WTC11 (cell line): Measurements from ENCODE around the gene SHC3. TPM values are rescaled to one million over a fixed set of nuclear protein-coding genes. Genes with fewer than 3 reads are reported as not detected.

ENCODE experiments used
- ATAC-seq: fragments of 200-7000 bp; cut with Tn5 transposase; 2 replicates; pipeline ENCODE4 v1.10.0; 2021; ENCODE audit warnings: mild to moderate bottlenecking, moderate library complexity
- CTCF ChIA-PET: fragments of 300-600 bp; sonication (Branson Sonifier 250); formaldehyde crosslinking; loops from one replicate; lab custom pipeline; 2021; ENCODE audit warnings: antibody characterized with exemption; lab: Charles Lee
- POLR2A ChIA-PET: fragments of 350-600 bp; sonication (Branson Sonifier 250); formaldehyde crosslinking; loops from one replicate; lab custom pipeline; 2021; ENCODE audit warnings: antibody characterized with exemption; lab: Charles Lee
- DNase-seq: peaks from one replicate; pipeline ENCODE4 v3.0.0; 2021; ENCODE audit warnings: low spot score
- H3K27ac Mint-ChIP-seq: 2 replicates; pipeline ENCODE4 v1.8.0; 2021; ENCODE audit warnings: mixed read lengths
- H3K27me3 Mint-ChIP-seq: 2 replicates; pipeline ENCODE4 v1.8.0; 2021; ENCODE audit warnings: low read depth, mild to moderate bottlenecking, moderate library complexity, mixed read lengths
- H3K36me3 Mint-ChIP-seq: 2 replicates; pipeline ENCODE4 v1.8.0; 2021; ENCODE audit warnings: mixed read lengths
- H3K4me1 Mint-ChIP-seq: 2 replicates; pipeline ENCODE4 v1.8.0; 2022; ENCODE audit warnings: mixed read lengths
- H3K4me3 Mint-ChIP-seq: 2 replicates; pipeline ENCODE4 v1.8.0; 2021; ENCODE audit warnings: mild to moderate bottlenecking, moderate library complexity, mixed read lengths
- H3K9me3 Mint-ChIP-seq: 2 replicates; pipeline ENCODE4 v1.8.0; 2021; ENCODE audit warnings: mixed read lengths
- CBFB ChIP-seq: sonication (generic); formaldehyde crosslinking; IDR thresholded peaks from 2 replicates; pipeline ENCODE4 v1.8.1; 2022; ENCODE audit warnings: mild to moderate bottlenecking, low read depth, missing genetic modification reagents
- ELF4 ChIP-seq: sonication (generic); formaldehyde crosslinking; IDR thresholded peaks from 2 replicates; pipeline ENCODE4 v1.8.1; 2022; ENCODE audit warnings: low read depth, mild to moderate bottlenecking, moderate library complexity, missing genetic modification reagents
- ESRRA ChIP-seq: sonication (generic); formaldehyde crosslinking; IDR thresholded peaks from 2 replicates; pipeline ENCODE4 v1.8.1; 2022; ENCODE audit warnings: mild to moderate bottlenecking, missing genetic modification reagents, borderline replicate concordance
- ETV6 ChIP-seq: sonication (generic); formaldehyde crosslinking; IDR thresholded peaks from 2 replicates; pipeline ENCODE4 v1.8.1; 2022; ENCODE audit warnings: mild to moderate bottlenecking, missing genetic modification reagents
- MYBL2 ChIP-seq: sonication (generic); formaldehyde crosslinking; IDR thresholded peaks from 2 replicates; pipeline ENCODE4 v1.8.1; 2023; ENCODE audit warnings: mild to moderate bottlenecking, moderate library complexity, missing genetic modification reagents
- NFATC4 ChIP-seq: fragments of 250-450 bp; sonication (Bioruptor Pico); IDR thresholded peaks from 2 replicates; pipeline ENCODE4 v1.9.0; 2021; ENCODE audit warnings: mild to moderate bottlenecking
- NFYB ChIP-seq: sonication (generic); formaldehyde crosslinking; conservative IDR thresholded peaks from 2 replicates; pipeline ENCODE4 v1.8.0; 2022; ENCODE audit warnings: low read depth, missing genetic modification reagents
- NR2C2 ChIP-seq: sonication (generic); formaldehyde crosslinking; IDR thresholded peaks from 2 replicates; pipeline ENCODE4 v1.8.0; 2022; ENCODE audit warnings: mild to moderate bottlenecking, missing genetic modification reagents
- OVOL2 ChIP-seq: fragments of 250-450 bp; sonication (Bioruptor Pico); IDR thresholded peaks from 2 replicates; pipeline ENCODE4 v1.9.0; 2021; ENCODE audit warnings: mild to moderate bottlenecking, borderline replicate concordance
- SOX15 ChIP-seq: fragments of 250-450 bp; sonication (Bioruptor Pico); IDR thresholded peaks from 2 replicates; pipeline ENCODE4 v1.9.0; 2021; ENCODE audit warnings: mild to moderate bottlenecking
- SP1 ChIP-seq: sonication (generic); formaldehyde crosslinking; conservative IDR thresholded peaks from 2 replicates; pipeline ENCODE4 v1.8.1; 2022; ENCODE audit warnings: missing genetic modification reagents
- TEAD1 ChIP-seq: sonication (generic); formaldehyde crosslinking; IDR thresholded peaks from 2 replicates; pipeline ENCODE4 v1.8.0; 2022; ENCODE audit warnings: mild to moderate bottlenecking, missing genetic modification reagents
- TEAD4 ChIP-seq: sonication (generic); formaldehyde crosslinking; IDR thresholded peaks from 2 replicates; pipeline ENCODE4 v1.8.0; 2022; ENCODE audit warnings: mild to moderate bottlenecking, missing genetic modification reagents
- TP53 ChIP-seq: sonication (generic); formaldehyde crosslinking; IDR thresholded peaks from 2 replicates; pipeline ENCODE4 v1.8.1; 2023; ENCODE audit warnings: mild to moderate bottlenecking, missing genetic modification reagents
- ZNF121 ChIP-seq: sonication (generic); formaldehyde crosslinking; IDR thresholded peaks from 2 replicates; pipeline ENCODE4 v1.8.0; 2023; ENCODE audit warnings: missing genetic modification reagents
- ZNF219 ChIP-seq: sonication (generic); formaldehyde crosslinking; IDR thresholded peaks from 2 replicates; pipeline ENCODE4 v1.8.0; 2023; ENCODE audit warnings: missing genetic modification reagents, mild to moderate bottlenecking, borderline replicate concordance
- ZNF232 ChIP-seq: sonication (generic); formaldehyde crosslinking; IDR thresholded peaks from 2 replicates; pipeline ENCODE4 v1.8.0; 2022; ENCODE audit warnings: mild to moderate bottlenecking, missing genetic modification reagents
- total RNA-seq: library from RNA; stranded (reverse); gene quantifications from 3 replicates; pipeline ENCODE4 v1.2.3, GENCODE V29; 2021
- TF ChIP-seq, protein P1 (sequence below): sonication (generic); formaldehyde crosslinking; IDR thresholded peaks from 2 replicates; pipeline ENCODE4 v1.8.0; 2023; ENCODE audit warnings: missing genetic modification reagents, mild to moderate bottlenecking, borderline replicate concordance
- TF ChIP-seq, protein P2 (sequence below): sonication (generic); formaldehyde crosslinking; IDR thresholded peaks from 2 replicates; pipeline ENCODE4 v1.8.1; 2022; ENCODE audit warnings: low read depth, mild to moderate bottlenecking, moderate library complexity, missing genetic modification reagents, borderline replicate concordance
- TF ChIP-seq, protein P3 (sequence below): sonication (generic); formaldehyde crosslinking; IDR thresholded peaks from 2 replicates; pipeline ENCODE4 v1.8.1; 2022; ENCODE audit warnings: low read depth, missing genetic modification reagents, borderline replicate concordance
- TF ChIP-seq, protein P4 (sequence below): sonication (generic); formaldehyde crosslinking; IDR thresholded peaks from 2 replicates; pipeline ENCODE4 v1.8.1; 2022; ENCODE audit warnings: mild to moderate bottlenecking, missing genetic modification reagents, moderate library complexity, borderline replicate concordance
- TF ChIP-seq, protein P5 (sequence below): sonication (generic); formaldehyde crosslinking; conservative IDR thresholded peaks from 2 replicates; pipeline ENCODE4 v1.8.1; 2023; ENCODE audit warnings: mild to moderate bottlenecking, low read depth, missing genetic modification reagents, moderate library complexity
- TF ChIP-seq, protein P6 (sequence below): sonication (generic); formaldehyde crosslinking; IDR thresholded peaks from 2 replicates; pipeline ENCODE4 v1.8.1; 2023; ENCODE audit warnings: mild to moderate bottlenecking, missing genetic modification reagents, moderate library complexity
- TF ChIP-seq, protein P7 (sequence below): sonication (generic); formaldehyde crosslinking; IDR thresholded peaks from 2 replicates; pipeline ENCODE4 v1.8.0; 2022; ENCODE audit warnings: mild to moderate bottlenecking, missing genetic modification reagents

Gene SHC3
- total RNA-seq, 1 experiment from 2014 or later = 4.9 TPM

DNA sequence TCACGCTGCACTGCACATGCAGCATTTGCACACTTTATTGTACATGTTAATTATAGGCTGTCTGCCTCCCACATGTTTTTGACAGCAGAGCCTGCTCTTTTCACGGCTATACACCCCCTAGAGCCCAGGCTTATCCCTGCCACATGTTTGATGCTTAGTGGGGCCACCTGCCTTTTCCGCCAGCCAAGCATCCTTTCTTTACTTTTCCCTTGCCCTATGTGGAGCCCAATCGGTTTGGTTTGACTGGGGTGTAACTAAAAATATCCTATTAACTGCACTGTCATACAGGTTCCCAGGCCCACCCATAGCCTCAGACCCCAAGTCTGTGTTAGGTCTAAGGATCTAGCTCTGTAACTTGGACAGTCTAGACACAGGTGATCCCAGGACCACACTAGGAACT is 206.2 kb downstream of the SHC3 start:
- POLR2A ChIA-PET = no interaction called here
- no peaks in the 10 kb centered on the region for H3K36me3 Mint-ChIP-seq
- TF ChIP-seq TEAD1 (CRISPR knock-in tag) = no peak
- no peak for TF ChIP-seq NR2C2 (CRISPR knock-in tag)
- no peak for TF ChIP-seq TEAD4 (CRISPR knock-in tag)
- no peak for TF ChIP-seq ZNF219 (CRISPR knock-in tag)
- no peak for TF ChIP-seq SOX15 (CRISPR knock-in tag)
- no peak for TF ChIP-seq CBFB (CRISPR knock-in tag)
- no peak for TF ChIP-seq ELF4 (CRISPR knock-in tag)
- TF ChIP-seq MYBL2 (CRISPR knock-in tag) = no peak
- no peak for TF ChIP-seq ESRRA (CRISPR knock-in tag)
- TF ChIP-seq SP1 (CRISPR knock-in tag) = no peak
- TF ChIP-seq ZNF121 (CRISPR knock-in tag) = no peak
- no peak for TF ChIP-seq ZNF232 (CRISPR knock-in tag)
- TF ChIP-seq NFYB (CRISPR knock-in tag) = no peak
- TF ChIP-seq, protein P1, sequence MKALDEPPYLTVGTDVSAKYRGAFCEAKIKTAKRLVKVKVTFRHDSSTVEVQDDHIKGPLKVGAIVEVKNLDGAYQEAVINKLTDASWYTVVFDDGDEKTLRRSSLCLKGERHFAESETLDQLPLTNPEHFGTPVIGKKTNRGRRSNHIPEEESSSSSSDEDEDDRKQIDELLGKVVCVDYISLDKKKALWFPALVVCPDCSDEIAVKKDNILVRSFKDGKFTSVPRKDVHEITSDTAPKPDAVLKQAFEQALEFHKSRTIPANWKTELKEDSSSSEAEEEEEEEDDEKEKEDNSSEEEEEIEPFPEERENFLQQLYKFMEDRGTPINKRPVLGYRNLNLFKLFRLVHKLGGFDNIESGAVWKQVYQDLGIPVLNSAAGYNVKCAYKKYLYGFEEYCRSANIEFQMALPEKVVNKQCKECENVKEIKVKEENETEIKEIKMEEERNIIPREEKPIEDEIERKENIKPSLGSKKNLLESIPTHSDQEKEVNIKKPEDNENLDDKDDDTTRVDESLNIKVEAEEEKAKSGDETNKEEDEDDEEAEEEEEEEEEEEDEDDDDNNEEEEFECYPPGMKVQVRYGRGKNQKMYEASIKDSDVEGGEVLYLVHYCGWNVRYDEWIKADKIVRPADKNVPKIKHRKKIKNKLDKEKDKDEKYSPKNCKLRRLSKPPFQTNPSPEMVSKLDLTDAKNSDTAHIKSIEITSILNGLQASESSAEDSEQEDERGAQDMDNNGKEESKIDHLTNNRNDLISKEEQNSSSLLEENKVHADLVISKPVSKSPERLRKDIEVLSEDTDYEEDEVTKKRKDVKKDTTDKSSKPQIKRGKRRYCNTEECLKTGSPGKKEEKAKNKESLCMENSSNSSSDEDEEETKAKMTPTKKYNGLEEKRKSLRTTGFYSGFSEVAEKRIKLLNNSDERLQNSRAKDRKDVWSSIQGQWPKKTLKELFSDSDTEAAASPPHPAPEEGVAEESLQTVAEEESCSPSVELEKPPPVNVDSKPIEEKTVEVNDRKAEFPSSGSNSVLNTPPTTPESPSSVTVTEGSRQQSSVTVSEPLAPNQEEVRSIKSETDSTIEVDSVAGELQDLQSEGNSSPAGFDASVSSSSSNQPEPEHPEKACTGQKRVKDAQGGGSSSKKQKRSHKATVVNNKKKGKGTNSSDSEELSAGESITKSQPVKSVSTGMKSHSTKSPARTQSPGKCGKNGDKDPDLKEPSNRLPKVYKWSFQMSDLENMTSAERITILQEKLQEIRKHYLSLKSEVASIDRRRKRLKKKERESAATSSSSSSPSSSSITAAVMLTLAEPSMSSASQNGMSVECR (CRISPR knock-in tag) = no peak
- TF ChIP-seq, protein P2, sequence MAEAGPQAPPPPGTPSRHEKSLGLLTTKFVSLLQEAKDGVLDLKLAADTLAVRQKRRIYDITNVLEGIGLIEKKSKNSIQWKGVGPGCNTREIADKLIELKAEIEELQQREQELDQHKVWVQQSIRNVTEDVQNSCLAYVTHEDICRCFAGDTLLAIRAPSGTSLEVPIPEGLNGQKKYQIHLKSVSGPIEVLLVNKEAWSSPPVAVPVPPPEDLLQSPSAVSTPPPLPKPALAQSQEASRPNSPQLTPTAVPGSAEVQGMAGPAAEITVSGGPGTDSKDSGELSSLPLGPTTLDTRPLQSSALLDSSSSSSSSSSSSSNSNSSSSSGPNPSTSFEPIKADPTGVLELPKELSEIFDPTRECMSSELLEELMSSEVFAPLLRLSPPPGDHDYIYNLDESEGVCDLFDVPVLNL (CRISPR knock-in tag) = no peak
- TF ChIP-seq, all 79 proteins: peak for 0
- no peak overlapping the region for H3K27ac Mint-ChIP-seq
- H3K27me3 Mint-ChIP-seq = no peaks in the 10 kb centered on the region
- no peak for ATAC-seq
- no peak for DNase-seq
- H3K4me3 Mint-ChIP-seq = no peak overlapping the region
- H3K4me1 Mint-ChIP-seq = peaks cover 16% of the 10 kb centered on the region
- CTCF ChIA-PET = no interaction called here
- no peaks in the 10 kb centered on the region for H3K9me3 Mint-ChIP-seq

DNA sequence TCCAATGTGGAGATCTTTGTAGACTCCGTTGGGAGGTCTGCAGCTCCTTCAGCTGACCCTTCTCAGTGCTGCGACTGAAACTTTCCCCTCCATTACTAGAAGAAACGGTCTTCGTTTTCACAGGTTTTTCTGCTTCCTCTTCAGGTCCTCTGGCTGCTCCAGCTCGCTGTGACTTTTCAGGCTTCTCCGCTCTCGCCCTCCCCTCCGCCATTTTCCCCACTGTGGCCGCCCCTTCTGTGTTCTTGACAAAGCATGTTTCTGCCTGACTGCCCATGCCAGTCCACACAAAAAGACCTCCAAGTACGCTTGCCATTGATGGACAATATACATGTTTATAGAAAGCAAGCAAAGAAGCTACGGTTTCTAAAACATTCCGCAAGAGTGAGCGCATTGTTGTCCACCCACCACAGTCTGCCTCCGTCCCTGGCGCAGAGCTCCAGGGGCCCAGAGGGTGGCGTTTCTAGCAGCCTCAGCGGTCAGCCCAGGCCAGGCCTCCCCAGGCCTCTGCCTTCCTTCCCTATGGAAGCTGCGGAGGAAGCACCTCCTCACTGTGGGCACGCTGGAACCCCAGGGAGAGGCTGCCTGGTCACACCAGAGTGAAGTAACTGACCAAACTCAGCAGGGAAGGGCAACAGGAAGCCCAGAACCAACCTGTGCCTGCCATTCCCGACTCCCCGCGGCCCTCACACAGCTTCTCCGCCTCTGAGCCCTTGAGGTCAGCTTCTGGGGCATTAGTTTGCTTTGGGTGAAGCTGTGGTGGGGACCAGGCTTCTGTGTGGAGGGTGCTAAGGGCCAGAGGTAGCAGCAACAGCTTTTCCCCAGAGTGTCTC is 207.3 kb downstream of the SHC3 start:
- no peak overlapping the region for H3K27ac Mint-ChIP-seq
- CTCF ChIA-PET = interaction anchor here (0.9 to 2.2 kb wide), 2 partner anchors 19 to 29 kb away, joined by 4 to 11 read pairs; partner anchors contain the start of gene S1PR3
- H3K4me1 Mint-ChIP-seq = peaks cover 16% of the 10 kb centered on the region
- H3K9me3 Mint-ChIP-seq = no peaks in the 10 kb centered on the region
- no peak for DNase-seq
- POLR2A ChIA-PET = interaction anchor here (0.6 kb wide), 1 partner anchor 399 kb away, joined by 3 read pairs; no protein-coding TSS in a partner anchor
- H3K36me3 Mint-ChIP-seq = no peaks in the 10 kb centered on the region
- no peaks in the 10 kb centered on the region for H3K27me3 Mint-ChIP-seq
- H3K4me3 Mint-ChIP-seq = no peak overlapping the region
- peak; percentile 41 for ATAC-seq
- TF ChIP-seq, protein P3, sequence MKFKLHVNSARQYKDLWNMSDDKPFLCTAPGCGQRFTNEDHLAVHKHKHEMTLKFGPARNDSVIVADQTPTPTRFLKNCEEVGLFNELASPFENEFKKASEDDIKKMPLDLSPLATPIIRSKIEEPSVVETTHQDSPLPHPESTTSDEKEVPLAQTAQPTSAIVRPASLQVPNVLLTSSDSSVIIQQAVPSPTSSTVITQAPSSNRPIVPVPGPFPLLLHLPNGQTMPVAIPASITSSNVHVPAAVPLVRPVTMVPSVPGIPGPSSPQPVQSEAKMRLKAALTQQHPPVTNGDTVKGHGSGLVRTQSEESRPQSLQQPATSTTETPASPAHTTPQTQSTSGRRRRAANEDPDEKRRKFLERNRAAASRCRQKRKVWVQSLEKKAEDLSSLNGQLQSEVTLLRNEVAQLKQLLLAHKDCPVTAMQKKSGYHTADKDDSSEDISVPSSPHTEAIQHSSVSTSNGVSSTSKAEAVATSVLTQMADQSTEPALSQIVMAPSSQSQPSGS = no peak
- TF ChIP-seq, protein P4, sequence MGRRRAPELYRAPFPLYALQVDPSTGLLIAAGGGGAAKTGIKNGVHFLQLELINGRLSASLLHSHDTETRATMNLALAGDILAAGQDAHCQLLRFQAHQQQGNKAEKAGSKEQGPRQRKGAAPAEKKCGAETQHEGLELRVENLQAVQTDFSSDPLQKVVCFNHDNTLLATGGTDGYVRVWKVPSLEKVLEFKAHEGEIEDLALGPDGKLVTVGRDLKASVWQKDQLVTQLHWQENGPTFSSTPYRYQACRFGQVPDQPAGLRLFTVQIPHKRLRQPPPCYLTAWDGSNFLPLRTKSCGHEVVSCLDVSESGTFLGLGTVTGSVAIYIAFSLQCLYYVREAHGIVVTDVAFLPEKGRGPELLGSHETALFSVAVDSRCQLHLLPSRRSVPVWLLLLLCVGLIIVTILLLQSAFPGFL (CRISPR knock-in tag) = no peak
- TF ChIP-seq, protein P5, sequence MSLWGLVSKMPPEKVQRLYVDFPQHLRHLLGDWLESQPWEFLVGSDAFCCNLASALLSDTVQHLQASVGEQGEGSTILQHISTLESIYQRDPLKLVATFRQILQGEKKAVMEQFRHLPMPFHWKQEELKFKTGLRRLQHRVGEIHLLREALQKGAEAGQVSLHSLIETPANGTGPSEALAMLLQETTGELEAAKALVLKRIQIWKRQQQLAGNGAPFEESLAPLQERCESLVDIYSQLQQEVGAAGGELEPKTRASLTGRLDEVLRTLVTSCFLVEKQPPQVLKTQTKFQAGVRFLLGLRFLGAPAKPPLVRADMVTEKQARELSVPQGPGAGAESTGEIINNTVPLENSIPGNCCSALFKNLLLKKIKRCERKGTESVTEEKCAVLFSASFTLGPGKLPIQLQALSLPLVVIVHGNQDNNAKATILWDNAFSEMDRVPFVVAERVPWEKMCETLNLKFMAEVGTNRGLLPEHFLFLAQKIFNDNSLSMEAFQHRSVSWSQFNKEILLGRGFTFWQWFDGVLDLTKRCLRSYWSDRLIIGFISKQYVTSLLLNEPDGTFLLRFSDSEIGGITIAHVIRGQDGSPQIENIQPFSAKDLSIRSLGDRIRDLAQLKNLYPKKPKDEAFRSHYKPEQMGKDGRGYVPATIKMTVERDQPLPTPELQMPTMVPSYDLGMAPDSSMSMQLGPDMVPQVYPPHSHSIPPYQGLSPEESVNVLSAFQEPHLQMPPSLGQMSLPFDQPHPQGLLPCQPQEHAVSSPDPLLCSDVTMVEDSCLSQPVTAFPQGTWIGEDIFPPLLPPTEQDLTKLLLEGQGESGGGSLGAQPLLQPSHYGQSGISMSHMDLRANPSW (CRISPR knock-in tag) = no peak
- no peak for TF ChIP-seq NFATC4 (CRISPR knock-in tag)
- TF ChIP-seq OVOL2 (CRISPR knock-in tag) = no peak
- no peak for TF ChIP-seq ETV6 (CRISPR knock-in tag)
- TF ChIP-seq, protein P6, sequence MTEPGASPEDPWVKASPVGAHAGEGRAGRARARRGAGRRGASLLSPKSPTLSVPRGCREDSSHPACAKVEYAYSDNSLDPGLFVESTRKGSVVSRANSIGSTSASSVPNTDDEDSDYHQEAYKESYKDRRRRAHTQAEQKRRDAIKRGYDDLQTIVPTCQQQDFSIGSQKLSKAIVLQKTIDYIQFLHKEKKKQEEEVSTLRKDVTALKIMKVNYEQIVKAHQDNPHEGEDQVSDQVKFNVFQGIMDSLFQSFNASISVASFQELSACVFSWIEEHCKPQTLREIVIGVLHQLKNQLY (CRISPR knock-in tag) = no peak
- no peak for TF ChIP-seq TP53 (CRISPR knock-in tag)
- TF ChIP-seq, protein P7, sequence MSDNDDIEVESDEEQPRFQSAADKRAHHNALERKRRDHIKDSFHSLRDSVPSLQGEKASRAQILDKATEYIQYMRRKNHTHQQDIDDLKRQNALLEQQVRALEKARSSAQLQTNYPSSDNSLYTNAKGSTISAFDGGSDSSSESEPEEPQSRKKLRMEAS (CRISPR knock-in tag) = no peak
